Measurements from ENCODE around the gene BRAP.
"Not testable (repeated sequence)": the region's sequence is repeated elsewhere in the genome, so short reads cannot be mapped to it uniquely, and the experiment has no call there.

The BRAP gene

GRCh38 chr12:111684485-111685198, 1.1 kb downstream of the BRAP start:
- H3K27ac ChIP-seq = peak overlapping the region in 15 of 21 experiments; percentile 77 to 96 (median 93)
- H3K4me3 ChIP-seq = peak overlapping the region; percentile 68 to 99 (median 89)

- no peak overlapping the region for H3K4me3 ChIP-seq
- H3K27ac ChIP-seq = no peak overlapping the region
Measured at GRCh38 chr12:111677186-111677585, 8.6 kb downstream of the BRAP start.

GRCh38 chr12:111673503-111673902, 12.3 kb downstream of the BRAP start:
- Histone ChIP-seq H3K27ac (no peak overlapping the region), H3K4me3 (no peak overlapping the region)

- Histone ChIP-seq H3K4me3 (no peak overlapping the region), H3K27ac (no peak overlapping the region)
Measured at GRCh38 chr12:111672822-111673381, 12.9 kb downstream of the BRAP start.

- Histone ChIP-seq H3K4me3 (no peak overlapping the region), H3K27ac (no peak overlapping the region)
Measured at GRCh38 chr12:111664961-111665865, 20.5 kb downstream of the BRAP start.

- no peak overlapping the region for H3K27ac ChIP-seq
Measured at GRCh38 chr12:111664499-111664898, 21.3 kb downstream of the BRAP start.

GRCh38 chr12:111656016-111656415, 29.7 kb downstream of the BRAP start:
- Histone ChIP-seq H3K4me3 (no peak overlapping the region), H3K27ac (no peak overlapping the region)

More at GRCh38 chr12:111664499-111664898, 21.3 kb downstream of the BRAP start:
- no peak overlapping the region for H3K4me3 ChIP-seq

GRCh38 chr12:111655356-111655755, 30.4 kb downstream of the BRAP start:
- no peak overlapping the region for H3K4me3 ChIP-seq
- H3K27ac ChIP-seq = no peak overlapping the region

GRCh38 chr12:111653596-111653995, 32.2 kb downstream of the BRAP start:
- no peak overlapping the region for H3K4me3 ChIP-seq
- no peak overlapping the region for H3K27ac ChIP-seq

- not testable (repeated sequence) for H3K4me3 ChIP-seq, H3K27ac ChIP-seq
Measured at GRCh38 chr12:111652530-111652929, 33.2 kb downstream of the BRAP start.

- Histone ChIP-seq H3K27ac (no peak overlapping the region), H3K4me3 (no peak overlapping the region)
Measured at GRCh38 chr12:111650912-111651311, 34.8 kb downstream of the BRAP start.

- Histone ChIP-seq H3K27ac (no peak overlapping the region), H3K4me3 (no peak overlapping the region)
Measured at GRCh38 chr12:111645433-111645832, 40.3 kb downstream of the BRAP start.

- H3K27ac ChIP-seq = no peak overlapping the region
- H3K4me3 ChIP-seq = no peak overlapping the region
Measured at GRCh38 chr12:111643427-111643826, 42.3 kb downstream of the BRAP start.

- Histone ChIP-seq H3K4me3 (no peak overlapping the region), H3K27ac (no peak overlapping the region)
Measured at GRCh38 chr12:111642681-111643426, 42.9 kb downstream of the BRAP start.

GRCh38 chr12:111640506-111640905, 45.2 kb downstream of the BRAP start:
- H3K4me3 ChIP-seq = no peak overlapping the region
- H3K27ac ChIP-seq = no peak overlapping the region

- Histone ChIP-seq H3K27ac (peak overlapping the region in 1 of 21 experiments; percentile 14), H3K4me3 (no peak overlapping the region)
Measured at GRCh38 chr12:111638556-111638955, 47.2 kb downstream of the BRAP start.

- Histone ChIP-seq H3K27ac (peak overlapping the region in 12 of 21 experiments; percentile 9 to 63 (median 38)), H3K4me3 (no peak overlapping the region)
Measured at GRCh38 chr12:111636209-111636945, 49.4 kb downstream of the BRAP start.

GRCh38 chr12:111635524-111635923, 50.2 kb downstream of the BRAP start:
- no peak overlapping the region for H3K4me3 ChIP-seq
- H3K27ac ChIP-seq = peak overlapping the region in 7 of 21 experiments; percentile 7 to 63 (median 40)
